ENCODE data around the gene SLC7A14. TPM values are rescaled to one million over a fixed set of nuclear protein-coding genes. Genes with fewer than 3 reads are reported as not detected.

Gene SLC7A14
- total and polyA plus RNA-seq, 7 experiments from 2014 or later = not detected

GRCh38 chr3:170506556-170506955 is 79.3 kb downstream of the SLC7A14 start:
- Mint-ChIP-seq H3K4me1 (no peaks in the 10 kb centered on the region), H3K27ac (no peak overlapping the region), H3K4me3 (no peak overlapping the region), H3K27me3 (peaks cover 10 to 18% (median 15%) of the 10 kb centered on the region in 5 donors), H3K9me3 (peaks cover 0 to 1% (median 0%) of the 10 kb centered on the region in 11 donors), H3K36me3 (no peaks in the 10 kb centered on the region)
- no peak overlapping the region for H3K4me3 ChIP-seq (ENCODE audit: low read length)
- H3K9me3 ChIP-seq (ENCODE audit: control insufficient read depth in 2 of 3, low read length in 3 of 3) = no peaks in the 10 kb centered on the region
- no peak overlapping the region for H3K27ac ChIP-seq (ENCODE audit: low read depth, low read length)
- CTCF ChIA-PET = no interaction called here
- DNase-seq = no peak
- H3K27me3 ChIP-seq (ENCODE audit: control insufficient read depth in 2 of 2, insufficient read depth in 2 of 2, low read length in 2 of 2) = no peaks in the 10 kb centered on the region
- POLR2A ChIA-PET = interaction anchor here (0.5 kb wide), 1 partner anchor 72 kb away, joined by 5 read pairs; no protein-coding TSS in a partner anchor
- H3K4me1 ChIP-seq (ENCODE audit: control insufficient read depth in 2 of 2, insufficient read depth in 2 of 2, low read length in 2 of 2) = no peaks in the 10 kb centered on the region
- intact Hi-C loops (cut with micrococcal nuclease) = no loop called here
- no peak for ATAC-seq
- no peaks in the 10 kb centered on the region for H3K36me3 ChIP-seq (ENCODE audit: control insufficient read depth in 2 of 3, insufficient read depth in 3 of 3, low read length in 3 of 3)

GRCh38 chr3:170502297-170502696 is 83.6 kb downstream of the SLC7A14 start:
- Histone ChIP-seq H3K27me3 (ENCODE audit: control insufficient read depth in 2 of 2, insufficient read depth in 2 of 2, low read length in 2 of 2) (no peaks in the 10 kb centered on the region), H3K27ac (ENCODE audit: low read depth, low read length) (no peak overlapping the region), H3K4me1 (ENCODE audit: control insufficient read depth in 2 of 2, insufficient read depth in 2 of 2, low read length in 2 of 2) (no peaks in the 10 kb centered on the region), H3K36me3 (ENCODE audit: control insufficient read depth in 2 of 3, insufficient read depth in 3 of 3, low read length in 3 of 3) (no peaks in the 10 kb centered on the region), H3K4me3 (ENCODE audit: low read length) (no peak overlapping the region), H3K9me3 (ENCODE audit: control insufficient read depth in 2 of 3, low read length in 3 of 3) (no peaks in the 10 kb centered on the region)
- POLR2A ChIA-PET = no interaction called here
- no peak overlapping the region for H3K27ac Mint-ChIP-seq
- no peaks in the 10 kb centered on the region for H3K4me1 Mint-ChIP-seq
- H3K9me3 Mint-ChIP-seq = peaks cover 0 to 1% (median 0%) of the 10 kb centered on the region in 11 donors
- DNase-seq (no peak), ATAC-seq (no peak)
- peaks cover 3 to 25% (median 10%) of the 10 kb centered on the region in 5 donors for H3K27me3 Mint-ChIP-seq
- H3K36me3 Mint-ChIP-seq = no peaks in the 10 kb centered on the region
- H3K4me3 Mint-ChIP-seq = no peak overlapping the region
- CTCF ChIA-PET = no interaction called here
- intact Hi-C loops (cut with micrococcal nuclease) = no loop called here

GRCh38 chr3:170500995-170501394 is 84.9 kb downstream of the SLC7A14 start:
- Mint-ChIP-seq H3K4me3 (no peak overlapping the region), H3K9me3 (no peaks in the 10 kb centered on the region)

GRCh38 chr3:170500462-170500861 is 85.4 kb downstream of the SLC7A14 start:
- no peak overlapping the region for H3K27ac ChIP-seq (ENCODE audit: low read depth, low read length)
- ChIA-PET CTCF (no interaction called here), POLR2A (no interaction called here)
- H3K4me1 ChIP-seq (ENCODE audit: control insufficient read depth in 2 of 2, insufficient read depth in 2 of 2, low read length in 2 of 2) = no peaks in the 10 kb centered on the region
- H3K4me1 Mint-ChIP-seq = no peaks in the 10 kb centered on the region
- H3K4me3 ChIP-seq (ENCODE audit: low read length) = no peak overlapping the region
- intact Hi-C loops (cut with micrococcal nuclease) = no loop called here
- H3K27me3 Mint-ChIP-seq = peaks cover 3 to 17% (median 9%) of the 10 kb centered on the region in 5 donors
- no peaks in the 10 kb centered on the region for H3K9me3 Mint-ChIP-seq
- H3K27ac Mint-ChIP-seq = no peak overlapping the region
- H3K9me3 ChIP-seq (ENCODE audit: control insufficient read depth in 2 of 3, low read length in 3 of 3) = no peaks in the 10 kb centered on the region
- ATAC-seq (no peak), DNase-seq (no peak)
- no peaks in the 10 kb centered on the region for H3K36me3 ChIP-seq (ENCODE audit: control insufficient read depth in 2 of 3, insufficient read depth in 3 of 3, low read length in 3 of 3)
- H3K4me3 Mint-ChIP-seq = no peak overlapping the region
- H3K36me3 Mint-ChIP-seq = no peaks in the 10 kb centered on the region
- no peaks in the 10 kb centered on the region for H3K27me3 ChIP-seq (ENCODE audit: control insufficient read depth in 2 of 2, insufficient read depth in 2 of 2, low read length in 2 of 2)

More at GRCh38 chr3:170500995-170501394, 84.9 kb downstream of the SLC7A14 start:
- H3K27me3 ChIP-seq (ENCODE audit: control insufficient read depth in 2 of 2, insufficient read depth in 2 of 2, low read length in 2 of 2) = no peaks in the 10 kb centered on the region
- Mint-ChIP-seq H3K27me3 (peaks cover 0 to 17% (median 5%) of the 10 kb centered on the region in 5 donors), H3K4me1 (no peaks in the 10 kb centered on the region), H3K36me3 (no peaks in the 10 kb centered on the region), H3K27ac (no peak overlapping the region)
- ChIA-PET POLR2A (no interaction called here), CTCF (no interaction called here)
- H3K9me3 ChIP-seq (ENCODE audit: control insufficient read depth in 2 of 3, low read length in 3 of 3) = no peaks in the 10 kb centered on the region
- intact Hi-C loops (cut with micrococcal nuclease) = no loop called here
- H3K4me1 ChIP-seq (ENCODE audit: control insufficient read depth in 2 of 2, insufficient read depth in 2 of 2, low read length in 2 of 2) = no peaks in the 10 kb centered on the region
- no peak overlapping the region for H3K27ac ChIP-seq (ENCODE audit: low read depth, low read length)
- DNase-seq (no peak), ATAC-seq (no peak)
- H3K36me3 ChIP-seq (ENCODE audit: control insufficient read depth in 2 of 3, insufficient read depth in 3 of 3, low read length in 3 of 3) = no peaks in the 10 kb centered on the region
- H3K4me3 ChIP-seq (ENCODE audit: low read length) = no peak overlapping the region

GRCh38 chr3:170499562-170500156 is 86.2 kb downstream of the SLC7A14 start:
- intact Hi-C loops (cut with micrococcal nuclease) = no loop called here
- Mint-ChIP-seq H3K4me1 (no peaks in the 10 kb centered on the region), H3K27me3 (peaks cover 6 to 17% (median 9%) of the 10 kb centered on the region in 5 donors), H3K36me3 (no peaks in the 10 kb centered on the region), H3K9me3 (no peaks in the 10 kb centered on the region), H3K27ac (no peak overlapping the region), H3K4me3 (no peak overlapping the region)
- Histone ChIP-seq H3K4me1 (ENCODE audit: control insufficient read depth in 2 of 2, insufficient read depth in 2 of 2, low read length in 2 of 2) (no peaks in the 10 kb centered on the region), H3K27me3 (ENCODE audit: control insufficient read depth in 2 of 2, insufficient read depth in 2 of 2, low read length in 2 of 2) (no peaks in the 10 kb centered on the region), H3K4me3 (ENCODE audit: low read length) (no peak overlapping the region), H3K9me3 (ENCODE audit: control insufficient read depth in 2 of 3, low read length in 3 of 3) (no peaks in the 10 kb centered on the region), H3K27ac (ENCODE audit: low read depth, low read length) (no peak overlapping the region), H3K36me3 (ENCODE audit: control insufficient read depth in 2 of 3, insufficient read depth in 3 of 3, low read length in 3 of 3) (no peaks in the 10 kb centered on the region)
- DNase-seq (peak in 1 of 9 donors; percentile 9), ATAC-seq (no peak)
- ChIA-PET POLR2A (no interaction called here), CTCF (no interaction called here)

GRCh38 chr3:170497207-170498095 is 88.4 kb downstream of the SLC7A14 start:
- POLR2A ChIA-PET = no interaction called here
- Mint-ChIP-seq H3K27ac (no peak overlapping the region), H3K27me3 (peaks cover 6 to 12% (median 9%) of the 10 kb centered on the region in 5 donors), H3K9me3 (no peaks in the 10 kb centered on the region), H3K4me3 (no peak overlapping the region), H3K36me3 (no peaks in the 10 kb centered on the region), H3K4me1 (no peaks in the 10 kb centered on the region)
- H3K4me1 ChIP-seq (ENCODE audit: control insufficient read depth in 2 of 2, insufficient read depth in 2 of 2, low read length in 2 of 2) = no peaks in the 10 kb centered on the region
- H3K27ac ChIP-seq (ENCODE audit: low read depth, low read length) = no peak overlapping the region
- DNase-seq = no peak
- CTCF ChIA-PET = no interaction called here
- no peaks in the 10 kb centered on the region for H3K36me3 ChIP-seq (ENCODE audit: control insufficient read depth in 2 of 3, insufficient read depth in 3 of 3, low read length in 3 of 3)
- no peaks in the 10 kb centered on the region for H3K27me3 ChIP-seq (ENCODE audit: control insufficient read depth in 2 of 2, insufficient read depth in 2 of 2, low read length in 2 of 2)
- no peak overlapping the region for H3K4me3 ChIP-seq (ENCODE audit: low read length)
- intact Hi-C loops (cut with micrococcal nuclease) = no loop called here
- no peaks in the 10 kb centered on the region for H3K9me3 ChIP-seq (ENCODE audit: control insufficient read depth in 2 of 3, low read length in 3 of 3)
- ATAC-seq = no peak

GRCh38 chr3:170496868-170497140 is 89.1 kb downstream of the SLC7A14 start:
- no peak for DNase-seq
- Histone ChIP-seq H3K36me3 (ENCODE audit: control insufficient read depth in 2 of 3, insufficient read depth in 3 of 3, low read length in 3 of 3) (no peaks in the 10 kb centered on the region), H3K9me3 (ENCODE audit: control insufficient read depth in 2 of 3, low read length in 3 of 3) (no peaks in the 10 kb centered on the region), H3K27ac (ENCODE audit: low read depth, low read length) (no peak overlapping the region), H3K4me1 (ENCODE audit: control insufficient read depth in 2 of 2, insufficient read depth in 2 of 2, low read length in 2 of 2) (no peaks in the 10 kb centered on the region), H3K27me3 (ENCODE audit: control insufficient read depth in 2 of 2, insufficient read depth in 2 of 2, low read length in 2 of 2) (no peaks in the 10 kb centered on the region), H3K4me3 (ENCODE audit: low read length) (no peak overlapping the region)
- H3K27me3 Mint-ChIP-seq = peaks cover 6 to 12% (median 9%) of the 10 kb centered on the region in 5 donors
- no peak overlapping the region for H3K27ac Mint-ChIP-seq
- ChIA-PET POLR2A (no interaction called here), CTCF (no interaction called here)
- H3K4me1 Mint-ChIP-seq = no peaks in the 10 kb centered on the region
- H3K4me3 Mint-ChIP-seq = no peak overlapping the region
- no peaks in the 10 kb centered on the region for H3K9me3 Mint-ChIP-seq
- no peaks in the 10 kb centered on the region for H3K36me3 Mint-ChIP-seq
- intact Hi-C loops (cut with micrococcal nuclease) = no loop called here
- no peak for ATAC-seq
